GM23338 (cell line): ENCODE measurements around the gene STEAP2. TPM values are rescaled to one million over a fixed set of nuclear protein-coding genes. Genes with fewer than 3 reads are reported as not detected.

ENCODE experiments used
- ATAC-seq: fragments of 200-7000 bp; cut with Tn5 transposase; 3 replicates; pipeline ENCODE4 v1.9.1; 2020
- DNase-seq: peaks from one replicate; pipeline ENCODE4 v3.0.0-alpha.2; 2015; ENCODE audit warnings: low spot score
- H2AFZ ChIP-seq: fragments of 200-600 bp; sonication (generic); 2 replicates; pipeline ENCODE4 v1.8.0; 2016; ENCODE audit warnings: antibody characterized with exemption, mild to moderate bottlenecking, moderate library complexity
- H3F3A ChIP-seq: fragments of 200-600 bp; sonication (generic); replicated peaks from 2 replicates; pipeline ENCODE4 v1.8.0; 2017; ENCODE audit warnings: antibody characterized with exemption, mixed run types, low read depth
- H3K27ac ChIP-seq: fragments of 200-600 bp; sonication (generic); 2 replicates; pipeline ENCODE4 v1.6.1; 2016; ENCODE audit warnings: low read depth
- H3K27me3 ChIP-seq: fragments of 200-600 bp; sonication (generic); 2 replicates; pipeline ENCODE4 v1.8.0; 2016; ENCODE audit warnings: mild to moderate bottlenecking, mixed run types, moderate library complexity; ENCODE audit not compliant: insufficient read depth
- H3K36me3 ChIP-seq: fragments of 200-600 bp; sonication (generic); 2 replicates; pipeline ENCODE4 v1.8.0; 2016; ENCODE audit warnings: mild to moderate bottlenecking; ENCODE audit not compliant: insufficient read depth
- H3K4me1 ChIP-seq: fragments of 200-600 bp; sonication (generic); 2 replicates; pipeline ENCODE4 v1.8.0; 2016; ENCODE audit warnings: mild to moderate bottlenecking, moderate library complexity; ENCODE audit not compliant: insufficient read depth
- H3K4me2 ChIP-seq: fragments of 200-600 bp; sonication (generic); 2 replicates; pipeline ENCODE4 v1.7.1; 2017; ENCODE audit warnings: mixed run types
- H3K4me3 ChIP-seq: fragments of 200-600 bp; sonication (generic); 2 replicates; pipeline ENCODE4 v1.6.1; 2016; ENCODE audit warnings: mixed run types
- H3K79me2 ChIP-seq: fragments of 200-600 bp; sonication (generic); replicated peaks from 2 replicates; pipeline ENCODE4 v1.8.0; 2017; ENCODE audit warnings: mild to moderate bottlenecking; ENCODE audit not compliant: insufficient read depth
- H3K9me2 ChIP-seq: fragments of 200-600 bp; sonication (generic); 2 replicates; pipeline ENCODE4 v1.8.0; 2017; ENCODE audit not compliant: insufficient read depth
- H4K20me1 ChIP-seq: fragments of 200-600 bp; sonication (generic); replicated peaks from 2 replicates; pipeline ENCODE4 v1.8.0; 2017; ENCODE audit warnings: mild to moderate bottlenecking; ENCODE audit not compliant: insufficient read depth
- H3K27ac Mint-ChIP-seq: 2 replicates; pipeline ENCODE4 v1.8.0; 2020; ENCODE audit warnings: inconsistent platforms, mild to moderate bottlenecking, moderate library complexity, mixed read lengths
- H3K27me3 Mint-ChIP-seq: 3 replicates; pipeline ENCODE4 v1.8.0; 2022; ENCODE audit warnings: low read depth, mild to moderate bottlenecking, moderate library complexity, mixed read lengths, inconsistent platforms; ENCODE audit not compliant: insufficient read depth, poor library complexity
- H3K36me3 Mint-ChIP-seq: 3 replicates; pipeline ENCODE4 v1.8.0; 2021; ENCODE audit warnings: low read depth, mild to moderate bottlenecking, inconsistent platforms, moderate library complexity, mixed read lengths
- H3K4me1 Mint-ChIP-seq: 3 replicates; pipeline ENCODE4 v1.8.0; 2020; ENCODE audit warnings: mild to moderate bottlenecking, inconsistent platforms, mixed read lengths
- H3K4me3 Mint-ChIP-seq: 3 replicates; pipeline ENCODE4 v1.8.0; 2021; ENCODE audit warnings: moderate library complexity, mild to moderate bottlenecking, inconsistent platforms, mixed read lengths
- H3K9me3 Mint-ChIP-seq: 3 replicates; pipeline ENCODE4 v1.8.0; 2020; ENCODE audit warnings: moderate library complexity, mild to moderate bottlenecking, inconsistent platforms, mixed read lengths
- CREB1 ChIP-seq: fragments of 250-450 bp; sonication (Bioruptor Pico); IDR thresholded peaks from 2 replicates; pipeline ENCODE4 v1.5.0; 2020; ENCODE audit warnings: low read depth, mild to moderate bottlenecking, moderate library complexity
- EZH2 ChIP-seq: fragments of 200-600 bp; sonication (generic); IDR thresholded peaks from one replicate; pipeline ENCODE4 v1.8.0; 2017; ENCODE audit warnings: antibody characterized with exemption, mild to moderate bottlenecking, low read depth; ENCODE audit not compliant: unreplicated experiment
- EZH2phosphoT487 ChIP-seq: fragments of 200-600 bp; sonication (generic); IDR thresholded peaks from one replicate; pipeline ENCODE4 v1.8.1; 2018; ENCODE audit warnings: antibody characterized with exemption; ENCODE audit not compliant: unreplicated experiment
- JUNB ChIP-seq: IDR thresholded peaks from one replicate; pipeline ENCODE4 v1.6.1; 2016; ENCODE audit warnings: antibody characterized with exemption; ENCODE audit not compliant: unreplicated experiment
- NANOG ChIP-seq: IDR thresholded peaks from 2 replicates; pipeline ENCODE4 v1.6.1; 2016; ENCODE audit warnings: antibody characterized with exemption, borderline replicate concordance
- POLR2AphosphoS5 ChIP-seq: IDR thresholded peaks from 2 replicates; pipeline ENCODE4 v1.6.1; 2016; ENCODE audit warnings: antibody characterized with exemption, low read depth
- STAT1 ChIP-seq: IDR thresholded peaks from one replicate; pipeline ENCODE4 v1.6.1; 2016; ENCODE audit warnings: antibody characterized with exemption; ENCODE audit not compliant: unreplicated experiment
- ZNF114 ChIP-seq: fragments of 250-450 bp; sonication (Bioruptor Pico); IDR thresholded peaks from 2 replicates; pipeline ENCODE4 v1.5.0; 2020; ENCODE audit warnings: mild to moderate bottlenecking, moderate library complexity
- ZNF331 ChIP-seq: fragments of 250-450 bp; sonication (Bioruptor Pico); IDR thresholded peaks from 2 replicates; pipeline ENCODE4 v1.5.0; 2020; ENCODE audit warnings: low read depth, mild to moderate bottlenecking, moderate library complexity
- polyA plus RNA-seq: library from polyadenylated mRNA; unstranded; fragments of >200 nt; fragmentation: Nextera tagmentation; extraction: Ambion mirVana; gene quantifications from 2 replicates; pipeline ENCODE4 v1.2.1, GENCODE V29; 2016
- total RNA-seq: library from RNA; depleted of rRNA; stranded (reverse); fragments of >200 nt; shearing (Covaris generic); gene quantifications from 2 replicates; pipeline ENCODE4 v1.2.3, GENCODE V29; 2014
- TF ChIP-seq, protein P1 (sequence below), 2 experiments: fragments of 200-600 bp in 1 of 2; sonication (generic) in 1 of 2; conservative IDR thresholded peaks; 2 replicates each; pipeline versions ENCODE4 v1.5.1 to v1.6.1; 2016 to 2017; ENCODE audit warnings: antibody characterized with exemption in 2 of 2, low read depth in 2 of 2, mild to moderate bottlenecking in 2 of 2, moderate library complexity in 1 of 2
- TF ChIP-seq, protein P2 (sequence below): IDR thresholded peaks from one replicate; pipeline ENCODE4 v1.6.1; 2018; ENCODE audit warnings: antibody characterized with exemption; ENCODE audit not compliant: unreplicated experiment
- TF ChIP-seq, protein P3 (sequence below): IDR thresholded peaks from 2 replicates; pipeline ENCODE4 v1.6.1; 2016; ENCODE audit warnings: antibody characterized with exemption
- TF ChIP-seq, protein P4 (sequence below): fragments of 250-450 bp; sonication (Bioruptor Pico); IDR thresholded peaks from 2 replicates; pipeline ENCODE4 v1.5.0; 2020; ENCODE audit warnings: mild to moderate bottlenecking, moderate library complexity

STEAP2 gene
- total and polyA plus RNA-seq, 2 experiments from 2014 or later, result 13.1 to 22.0 TPM

- H3K4me1 Mint-ChIP-seq, result peaks cover 4% of the 10 kb centered on the region; the same call in 2 of the 3 replicates
- Histone ChIP-seq H3K4me1 (no peaks in the 10 kb centered on the region), H4K20me1 (no peaks in the 10 kb centered on the region), H3K36me3 (no peaks in the 10 kb centered on the region), H3K9me2 (no peaks in the 10 kb centered on the region; the same call in 1 of the 2 replicates), H3K27ac (no peak overlapping the region), H3K27me3 (no peaks in the 10 kb centered on the region), H2AFZ (no peak overlapping the region), H3K4me2 (no peak overlapping the region), H3K4me3 (no peak overlapping the region), H3K79me2 (no peaks in the 10 kb centered on the region), H3F3A (no peaks in the 10 kb centered on the region)
- H3K4me3 Mint-ChIP-seq, result no peak overlapping the region
- TF ChIP-seq NANOG (no peak), EZH2 (no peak), POLR2AphosphoS5 (no peak), STAT1 (no peak), EZH2phosphoT487 (no peak), ZNF331 (no peak), CREB1 (CRISPR knock-in tag) (no peak), ZNF114 (no peak), JUNB (no peak)
- TF ChIP-seq, protein P1, sequence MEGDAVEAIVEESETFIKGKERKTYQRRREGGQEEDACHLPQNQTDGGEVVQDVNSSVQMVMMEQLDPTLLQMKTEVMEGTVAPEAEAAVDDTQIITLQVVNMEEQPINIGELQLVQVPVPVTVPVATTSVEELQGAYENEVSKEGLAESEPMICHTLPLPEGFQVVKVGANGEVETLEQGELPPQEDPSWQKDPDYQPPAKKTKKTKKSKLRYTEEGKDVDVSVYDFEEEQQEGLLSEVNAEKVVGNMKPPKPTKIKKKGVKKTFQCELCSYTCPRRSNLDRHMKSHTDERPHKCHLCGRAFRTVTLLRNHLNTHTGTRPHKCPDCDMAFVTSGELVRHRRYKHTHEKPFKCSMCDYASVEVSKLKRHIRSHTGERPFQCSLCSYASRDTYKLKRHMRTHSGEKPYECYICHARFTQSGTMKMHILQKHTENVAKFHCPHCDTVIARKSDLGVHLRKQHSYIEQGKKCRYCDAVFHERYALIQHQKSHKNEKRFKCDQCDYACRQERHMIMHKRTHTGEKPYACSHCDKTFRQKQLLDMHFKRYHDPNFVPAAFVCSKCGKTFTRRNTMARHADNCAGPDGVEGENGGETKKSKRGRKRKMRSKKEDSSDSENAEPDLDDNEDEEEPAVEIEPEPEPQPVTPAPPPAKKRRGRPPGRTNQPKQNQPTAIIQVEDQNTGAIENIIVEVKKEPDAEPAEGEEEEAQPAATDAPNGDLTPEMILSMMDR (conservative IDR thresholded peaks at IDR 0.05; ENCODE audit: low read depth in 2 of 2), result no peak
- TF ChIP-seq, protein P2, sequence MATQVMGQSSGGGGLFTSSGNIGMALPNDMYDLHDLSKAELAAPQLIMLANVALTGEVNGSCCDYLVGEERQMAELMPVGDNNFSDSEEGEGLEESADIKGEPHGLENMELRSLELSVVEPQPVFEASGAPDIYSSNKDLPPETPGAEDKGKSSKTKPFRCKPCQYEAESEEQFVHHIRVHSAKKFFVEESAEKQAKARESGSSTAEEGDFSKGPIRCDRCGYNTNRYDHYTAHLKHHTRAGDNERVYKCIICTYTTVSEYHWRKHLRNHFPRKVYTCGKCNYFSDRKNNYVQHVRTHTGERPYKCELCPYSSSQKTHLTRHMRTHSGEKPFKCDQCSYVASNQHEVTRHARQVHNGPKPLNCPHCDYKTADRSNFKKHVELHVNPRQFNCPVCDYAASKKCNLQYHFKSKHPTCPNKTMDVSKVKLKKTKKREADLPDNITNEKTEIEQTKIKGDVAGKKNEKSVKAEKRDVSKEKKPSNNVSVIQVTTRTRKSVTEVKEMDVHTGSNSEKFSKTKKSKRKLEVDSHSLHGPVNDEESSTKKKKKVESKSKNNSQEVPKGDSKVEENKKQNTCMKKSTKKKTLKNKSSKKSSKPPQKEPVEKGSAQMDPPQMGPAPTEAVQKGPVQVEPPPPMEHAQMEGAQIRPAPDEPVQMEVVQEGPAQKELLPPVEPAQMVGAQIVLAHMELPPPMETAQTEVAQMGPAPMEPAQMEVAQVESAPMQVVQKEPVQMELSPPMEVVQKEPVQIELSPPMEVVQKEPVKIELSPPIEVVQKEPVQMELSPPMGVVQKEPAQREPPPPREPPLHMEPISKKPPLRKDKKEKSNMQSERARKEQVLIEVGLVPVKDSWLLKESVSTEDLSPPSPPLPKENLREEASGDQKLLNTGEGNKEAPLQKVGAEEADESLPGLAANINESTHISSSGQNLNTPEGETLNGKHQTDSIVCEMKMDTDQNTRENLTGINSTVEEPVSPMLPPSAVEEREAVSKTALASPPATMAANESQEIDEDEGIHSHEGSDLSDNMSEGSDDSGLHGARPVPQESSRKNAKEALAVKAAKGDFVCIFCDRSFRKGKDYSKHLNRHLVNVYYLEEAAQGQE, result no peak
- TF ChIP-seq, protein P3, sequence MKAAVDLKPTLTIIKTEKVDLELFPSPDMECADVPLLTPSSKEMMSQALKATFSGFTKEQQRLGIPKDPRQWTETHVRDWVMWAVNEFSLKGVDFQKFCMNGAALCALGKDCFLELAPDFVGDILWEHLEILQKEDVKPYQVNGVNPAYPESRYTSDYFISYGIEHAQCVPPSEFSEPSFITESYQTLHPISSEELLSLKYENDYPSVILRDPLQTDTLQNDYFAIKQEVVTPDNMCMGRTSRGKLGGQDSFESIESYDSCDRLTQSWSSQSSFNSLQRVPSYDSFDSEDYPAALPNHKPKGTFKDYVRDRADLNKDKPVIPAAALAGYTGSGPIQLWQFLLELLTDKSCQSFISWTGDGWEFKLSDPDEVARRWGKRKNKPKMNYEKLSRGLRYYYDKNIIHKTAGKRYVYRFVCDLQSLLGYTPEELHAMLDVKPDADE, result no peak
- TF ChIP-seq, protein P4, sequence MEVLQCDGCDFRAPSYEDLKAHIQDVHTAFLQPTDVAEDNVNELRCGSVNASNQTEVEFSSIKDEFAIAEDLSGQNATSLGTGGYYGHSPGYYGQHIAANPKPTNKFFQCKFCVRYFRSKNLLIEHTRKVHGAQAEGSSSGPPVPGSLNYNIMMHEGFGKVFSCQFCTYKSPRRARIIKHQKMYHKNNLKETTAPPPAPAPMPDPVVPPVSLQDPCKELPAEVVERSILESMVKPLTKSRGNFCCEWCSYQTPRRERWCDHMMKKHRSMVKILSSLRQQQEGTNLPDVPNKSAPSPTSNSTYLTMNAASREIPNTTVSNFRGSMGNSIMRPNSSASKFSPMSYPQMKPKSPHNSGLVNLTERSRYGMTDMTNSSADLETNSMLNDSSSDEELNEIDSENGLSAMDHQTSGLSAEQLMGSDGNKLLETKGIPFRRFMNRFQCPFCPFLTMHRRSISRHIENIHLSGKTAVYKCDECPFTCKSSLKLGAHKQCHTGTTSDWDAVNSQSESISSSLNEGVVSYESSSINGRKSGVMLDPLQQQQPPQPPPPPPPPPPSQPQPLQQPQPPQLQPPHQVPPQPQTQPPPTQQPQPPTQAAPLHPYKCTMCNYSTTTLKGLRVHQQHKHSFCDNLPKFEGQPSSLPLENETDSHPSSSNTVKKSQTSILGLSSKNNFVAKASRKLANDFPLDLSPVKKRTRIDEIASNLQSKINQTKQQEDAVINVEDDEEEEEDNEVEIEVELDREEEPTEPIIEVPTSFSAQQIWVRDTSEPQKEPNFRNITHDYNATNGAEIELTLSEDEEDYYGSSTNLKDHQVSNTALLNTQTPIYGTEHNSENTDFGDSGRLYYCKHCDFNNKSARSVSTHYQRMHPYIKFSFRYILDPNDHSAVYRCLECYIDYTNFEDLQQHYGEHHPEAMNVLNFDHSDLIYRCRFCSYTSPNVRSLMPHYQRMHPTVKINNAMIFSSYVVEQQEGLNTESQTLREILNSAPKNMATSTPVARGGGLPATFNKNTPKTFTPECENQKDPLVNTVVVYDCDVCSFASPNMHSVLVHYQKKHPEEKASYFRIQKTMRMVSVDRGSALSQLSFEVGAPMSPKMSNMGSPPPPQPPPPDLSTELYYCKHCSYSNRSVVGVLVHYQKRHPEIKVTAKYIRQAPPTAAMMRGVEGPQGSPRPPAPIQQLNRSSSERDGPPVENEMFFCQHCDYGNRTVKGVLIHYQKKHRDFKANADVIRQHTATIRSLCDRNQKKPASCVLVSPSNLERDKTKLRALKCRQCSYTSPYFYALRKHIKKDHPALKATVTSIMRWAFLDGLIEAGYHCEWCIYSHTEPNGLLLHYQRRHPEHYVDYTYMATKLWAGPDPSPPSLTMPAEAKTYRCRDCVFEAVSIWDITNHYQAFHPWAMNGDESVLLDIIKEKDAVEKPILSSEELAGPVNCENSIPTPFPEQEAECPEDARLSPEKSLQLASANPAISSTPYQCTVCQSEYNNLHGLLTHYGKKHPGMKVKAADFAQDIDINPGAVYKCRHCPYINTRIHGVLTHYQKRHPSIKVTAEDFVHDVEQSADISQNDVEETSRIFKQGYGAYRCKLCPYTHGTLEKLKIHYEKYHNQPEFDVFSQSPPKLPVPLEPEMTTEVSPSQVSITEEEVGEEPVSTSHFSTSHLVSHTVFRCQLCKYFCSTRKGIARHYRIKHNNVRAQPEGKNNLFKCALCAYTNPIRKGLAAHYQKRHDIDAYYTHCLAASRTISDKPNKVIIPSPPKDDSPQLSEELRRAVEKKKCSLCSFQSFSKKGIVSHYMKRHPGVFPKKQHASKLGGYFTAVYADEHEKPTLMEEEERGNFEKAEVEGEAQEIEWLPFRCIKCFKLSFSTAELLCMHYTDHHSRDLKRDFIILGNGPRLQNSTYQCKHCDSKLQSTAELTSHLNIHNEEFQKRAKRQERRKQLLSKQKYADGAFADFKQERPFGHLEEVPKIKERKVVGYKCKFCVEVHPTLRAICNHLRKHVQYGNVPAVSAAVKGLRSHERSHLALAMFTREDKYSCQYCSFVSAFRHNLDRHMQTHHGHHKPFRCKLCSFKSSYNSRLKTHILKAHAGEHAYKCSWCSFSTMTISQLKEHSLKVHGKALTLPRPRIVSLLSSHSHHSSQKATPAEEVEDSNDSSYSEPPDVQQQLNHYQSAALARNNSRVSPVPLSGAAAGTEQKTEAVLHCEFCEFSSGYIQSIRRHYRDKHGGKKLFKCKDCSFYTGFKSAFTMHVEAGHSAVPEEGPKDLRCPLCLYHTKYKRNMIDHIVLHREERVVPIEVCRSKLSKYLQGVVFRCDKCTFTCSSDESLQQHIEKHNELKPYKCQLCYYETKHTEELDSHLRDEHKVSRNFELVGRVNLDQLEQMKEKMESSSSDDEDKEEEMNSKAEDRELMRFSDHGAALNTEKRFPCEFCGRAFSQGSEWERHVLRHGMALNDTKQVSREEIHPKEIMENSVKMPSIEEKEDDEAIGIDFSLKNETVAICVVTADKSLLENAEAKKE, result no peak
- no peaks in the 10 kb centered on the region for H3K36me3 Mint-ChIP-seq
- H3K9me3 Mint-ChIP-seq, result no peaks in the 10 kb centered on the region
- no peaks in the 10 kb centered on the region for H3K27me3 Mint-ChIP-seq
- ATAC-seq, result no peak
- H3K27ac Mint-ChIP-seq, result no peak overlapping the region
- DNase-seq, result no peak
Measured at GRCh38 chr7:90238022-90238421, 26.5 kb downstream of the STEAP2 start.
